ENCODE data around the gene TSPOAP1.

GRCh38 chr17:58303971-58304749 lies 24.4 kb downstream of the TSPOAP1 start:
- TF ChIP-seq CTCF (IDR thresholded peaks at IDR 0.05; ENCODE audit: low read depth, low read length) (peak; percentile 88), POLR2A (IDR thresholded peaks at IDR 0.05; ENCODE audit: extremely low read depth, insufficient read length) (no peak), MYC (IDR thresholded peaks at IDR 0.05; ENCODE audit: low read depth, low read length) (no peak), MAX (IDR thresholded peaks at IDR 0.05; ENCODE audit: low read depth, low read length) (no peak)
